ENCODE data around the gene ADGRG1. TPM values are rescaled to one million over a fixed set of nuclear protein-coding genes. Genes with fewer than 3 reads are reported as not detected.
"Not testable (repeated sequence)": the region's sequence is repeated elsewhere in the genome, so short reads cannot be mapped to it uniquely, and the experiment has no call there.

The ADGRG1 gene
- polyA plus RNA-seq, 1 of the 3 experiments (the other 2 are of a cell fraction): 7.4 TPM

- CTCF ChIA-PET: interaction anchor here (10.0 kb wide), 1 partner anchor 51 kb away, joined by 95 read pairs; no protein-coding TSS in a partner anchor
Measured at GRCh38 chr16:57596234-57596633, 32.2 kb upstream of the ADGRG1 start.

DNA sequence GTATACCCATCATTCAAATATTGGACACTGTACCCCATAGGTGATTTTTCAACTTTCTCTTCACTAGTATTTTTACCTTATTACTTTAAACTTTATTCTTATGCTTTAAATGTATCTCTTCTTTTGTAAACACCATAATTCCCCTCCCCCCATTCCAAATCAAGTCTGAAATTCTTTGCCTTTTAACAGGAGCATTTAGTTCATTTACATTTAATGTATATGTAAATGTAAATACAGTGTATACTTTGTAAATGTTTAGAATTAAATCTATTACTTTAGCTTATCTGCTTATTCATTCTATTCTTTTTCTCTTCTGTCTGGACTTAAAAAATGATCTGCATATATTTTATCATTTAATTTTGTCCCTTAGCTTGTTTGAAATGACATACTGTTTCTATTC lies 30.0 kb upstream of the ADGRG1 start:
- TF ChIP-seq ZBTB33 (IDR thresholded peaks at IDR 0.05; ENCODE audit: borderline replicate concordance, low read depth) (no peak), JUND (IDR thresholded peaks at IDR 0.05) (no peak), SMC3 (IDR thresholded peaks at IDR 0.05; ENCODE audit: low read depth, low read length) (no peak), RAD21 (IDR thresholded peaks at IDR 0.05; ENCODE audit: low read length) (no peak), TAF1 (IDR thresholded peaks at IDR 0.05; ENCODE audit: borderline replicate concordance, low read depth, low read length) (no peak), GATA2 (CRISPR knock-in tag; IDR thresholded peaks at IDR 0.05) (no peak), ELF1 (IDR thresholded peaks at IDR 0.05) (no peak), CHD2 (IDR thresholded peaks at IDR 0.05; ENCODE audit: low read length, partially characterized antibody) (no peak), NRF1 (IDR thresholded peaks at IDR 0.05; ENCODE audit: low read depth, low read length) (no peak), EZH2phosphoT487 (IDR thresholded peaks at IDR 0.05; ENCODE audit: borderline replicate concordance, low read depth) (no peak), MEF2A (IDR thresholded peaks at IDR 0.05; ENCODE audit: borderline replicate concordance, low read depth) (no peak), RCOR1 (IDR thresholded peaks at IDR 0.05; ENCODE audit: low read length) (no peak)
- TF ChIP-seq, protein P1, sequence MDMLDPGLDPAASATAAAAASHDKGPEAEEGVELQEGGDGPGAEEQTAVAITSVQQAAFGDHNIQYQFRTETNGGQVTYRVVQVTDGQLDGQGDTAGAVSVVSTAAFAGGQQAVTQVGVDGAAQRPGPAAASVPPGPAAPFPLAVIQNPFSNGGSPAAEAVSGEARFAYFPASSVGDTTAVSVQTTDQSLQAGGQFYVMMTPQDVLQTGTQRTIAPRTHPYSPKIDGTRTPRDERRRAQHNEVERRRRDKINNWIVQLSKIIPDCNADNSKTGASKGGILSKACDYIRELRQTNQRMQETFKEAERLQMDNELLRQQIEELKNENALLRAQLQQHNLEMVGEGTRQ (IDR thresholded peaks at IDR 0.05; ENCODE audit: borderline replicate concordance, low read depth, low read length): no peak
- ChIA-PET POLR2A (no interaction called here), CTCF (interaction anchor here (1.8 to 10.0 kb wide), 3 partner anchors 22 to 66 kb away, joined by 4 to 95 read pairs (median 22); no protein-coding TSS in a partner anchor)
- Histone ChIP-seq H3K4me2 (no peak overlapping the region), H3K4me1 (ENCODE audit: control insufficient read depth in 1 of 2, insufficient read depth in 2 of 2, low read depth in 1 of 2, low read length in 1 of 2) (peaks cover 3% of the 10 kb centered on the region in 2 experiments; a peak in 1 of 4 replicates), H3K36me3 (replicated peaks in 1 of 2; ENCODE audit: control insufficient read depth in 1 of 2, insufficient read depth in 2 of 2, low read length in 1 of 2) (no peaks in the 10 kb centered on the region), H4K20me1 (ENCODE audit: insufficient read depth) (no peaks in the 10 kb centered on the region), H3K27ac (ENCODE audit: low read depth in 2 of 2, low read length in 1 of 2) (no peak overlapping the region), H3F3A (replicated peaks; ENCODE audit: insufficient read depth) (no peaks in the 10 kb centered on the region), H3K79me2 (ENCODE audit: insufficient read depth) (no peaks in the 10 kb centered on the region), H2AFZ (ENCODE audit: low read depth) (no peak overlapping the region), H3K4me3 (ENCODE audit: low read depth in 2 of 2, low read length in 1 of 2) (no peak overlapping the region), H3K9me3 (peaks cover 5% of the 10 kb centered on the region), H3K27me3 (ENCODE audit: insufficient read depth) (no peaks in the 10 kb centered on the region), H3K9ac (no peak overlapping the region), H3K9me2 (no peaks in the 10 kb centered on the region)
- no peak for DNase-seq

More at GRCh38 chr16:57596234-57596633, 32.2 kb upstream of the ADGRG1 start:
- H2AFZ ChIP-seq (ENCODE audit: low read depth); H4K20me1 ChIP-seq (ENCODE audit: insufficient read depth); H3K9me3 ChIP-seq; H3K4me3 ChIP-seq (ENCODE audit: low read depth in 2 of 2, low read length in 1 of 2); H3K4me2 ChIP-seq; H3K27ac ChIP-seq (ENCODE audit: low read depth in 2 of 2, low read length in 1 of 2); H3K9ac ChIP-seq; H3F3A ChIP-seq (replicated peaks; ENCODE audit: insufficient read depth); H3K27me3 ChIP-seq (ENCODE audit: insufficient read depth); H3K4me1 ChIP-seq (ENCODE audit: control insufficient read depth in 1 of 2, insufficient read depth in 2 of 2, low read depth in 1 of 2, low read length in 1 of 2); H3K79me2 ChIP-seq (ENCODE audit: insufficient read depth); H3K36me3 ChIP-seq (replicated peaks in 1 of 2; ENCODE audit: control insufficient read depth in 1 of 2, insufficient read depth in 2 of 2, low read length in 1 of 2); POLR2A ChIA-PET; DNase-seq; H3K9me2 ChIP-seq: not testable (repeated sequence)
- 29% methylated on average over 4 of the region's 4 CpGs for WGBS (ENCODE audit: low lambda C conversion rate)
